HG03521 (cell line): ENCODE data around the gene SEMA7A.

Experiments used
- ATAC-seq: cut with Tn5 transposase; IDR thresholded peaks from one replicate; pipeline ENCODE4 v1.9.1; 2021; ENCODE audit warnings: mild to moderate bottlenecking, moderate library complexity; ENCODE audit not compliant: unreplicated experiment

SEMA7A gene

DNA sequence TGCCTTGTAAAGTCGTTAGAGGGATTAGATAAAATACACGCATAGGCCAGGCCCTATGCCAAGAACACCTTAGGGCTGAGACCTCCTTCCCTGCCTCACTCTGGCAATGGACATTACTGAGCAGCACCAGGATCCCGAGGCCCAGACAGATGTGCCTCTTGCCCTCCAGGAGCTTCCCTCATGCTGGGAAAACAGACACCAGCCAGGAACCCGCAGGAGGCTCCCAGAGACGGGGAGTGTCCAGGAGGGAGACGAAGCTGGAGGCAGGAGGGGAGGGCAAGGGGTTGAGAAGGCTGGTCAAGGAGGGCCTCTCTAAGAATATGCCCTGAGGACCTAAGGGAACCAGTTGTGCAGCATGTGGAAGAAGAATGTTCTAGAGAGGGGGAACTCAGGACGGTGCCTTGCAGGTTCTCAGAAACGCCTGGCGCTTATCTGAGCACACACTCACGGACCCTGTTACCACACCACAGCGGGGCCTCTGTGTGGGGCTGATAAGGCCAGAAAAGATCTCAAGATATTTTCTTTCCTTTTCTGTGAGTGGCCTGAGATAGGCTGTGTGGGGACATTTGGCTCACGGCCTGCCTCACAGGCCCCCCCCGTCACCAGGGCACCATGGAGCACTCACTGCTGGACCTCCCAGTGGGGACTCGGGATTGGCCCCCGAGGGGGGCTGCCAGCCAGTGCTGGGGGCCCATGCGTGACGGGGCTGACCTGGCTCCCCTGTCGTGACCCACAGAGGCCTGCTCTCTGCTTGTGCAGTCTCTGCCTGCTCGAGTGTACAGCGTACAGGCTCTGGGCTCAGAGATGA lies 44.3 kb downstream of the SEMA7A start:
- ATAC-seq: no peak

GRCh38 chr15:74388363-74388951 lies 45.3 kb downstream of the SEMA7A start:
- ATAC-seq: no peak

GRCh38 chr15:74387621-74388362 lies 46.0 kb downstream of the SEMA7A start:
- ATAC-seq: no peak

- ATAC-seq: no peak
Measured at GRCh38 chr15:74387141-74387541, 46.6 kb downstream of the SEMA7A start.

- ATAC-seq: no peak
Measured at GRCh38 chr15:74386496-74387140, 47.1 kb downstream of the SEMA7A start.

DNA sequence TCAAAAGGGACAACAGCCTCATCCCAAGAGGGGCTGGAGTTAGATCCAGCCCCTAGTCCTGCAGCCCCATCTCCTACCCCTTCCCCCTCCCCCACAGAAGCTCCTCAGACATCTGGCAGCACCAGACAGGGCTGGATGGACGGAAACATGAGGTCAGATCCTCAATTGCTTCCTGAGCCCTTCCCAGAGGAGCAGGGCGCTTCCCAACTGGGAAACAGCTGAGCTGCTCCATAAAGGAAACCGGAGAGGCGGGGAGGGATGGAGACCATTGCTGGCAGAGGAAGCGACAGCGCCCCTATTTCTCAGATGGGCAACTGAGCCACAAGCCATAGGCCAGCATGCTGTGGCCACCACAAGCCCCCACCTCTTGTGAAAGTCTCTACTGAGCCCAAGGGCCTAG lies 48.0 kb downstream of the SEMA7A start:
- no peak for ATAC-seq

GRCh38 chr15:74384881-74385643 lies 48.7 kb downstream of the SEMA7A start:
- peak; percentile 58 for ATAC-seq

DNA sequence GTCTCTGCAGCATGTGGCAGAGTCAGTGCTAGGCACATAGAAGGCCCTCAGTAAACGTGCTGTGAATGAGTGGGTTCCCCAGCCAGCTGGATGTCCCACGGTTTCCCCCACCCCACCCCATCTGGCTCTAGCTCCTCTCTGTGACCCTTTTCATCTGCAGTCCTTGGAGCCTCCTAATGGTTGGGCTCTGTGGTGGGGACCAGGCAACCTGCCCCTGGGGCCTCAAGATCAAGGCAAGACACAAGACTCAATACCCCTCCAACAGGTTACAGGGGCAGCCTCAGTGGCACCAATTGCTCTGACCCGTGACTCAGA lies 49.2 kb downstream of the SEMA7A start:
- no peak for ATAC-seq

- no peak for ATAC-seq
Measured at GRCh38 chr15:74383695-74384565, 49.8 kb downstream of the SEMA7A start.

DNA sequence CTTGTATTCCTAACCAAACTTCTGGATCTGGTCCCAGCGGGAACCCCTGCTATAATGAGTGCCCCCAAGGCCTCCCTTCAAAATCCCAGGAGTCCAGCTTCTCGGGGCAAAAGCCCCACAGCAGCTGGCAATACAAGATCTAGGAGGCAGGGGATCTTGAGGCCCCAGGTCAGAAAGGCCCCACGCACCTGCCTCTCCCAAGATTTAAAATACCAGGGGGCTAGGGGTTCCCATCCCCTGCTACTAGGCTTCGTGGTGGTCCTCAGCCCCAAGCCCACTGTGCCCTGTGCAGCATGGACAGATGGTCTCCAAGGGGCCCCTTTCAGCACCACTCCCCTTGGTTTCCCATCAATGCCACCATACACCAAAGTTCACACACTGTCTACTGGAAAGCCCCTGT lies 50.5 kb downstream of the SEMA7A start:
- ATAC-seq: no peak

- no peak for ATAC-seq
Measured at GRCh38 chr15:74382004-74382816, 51.5 kb downstream of the SEMA7A start.

GRCh38 chr15:74381481-74381880 lies 52.3 kb downstream of the SEMA7A start:
- no peak for ATAC-seq

- ATAC-seq: no peak
Measured at GRCh38 chr15:74381190-74381453, 52.6 kb downstream of the SEMA7A start.

DNA sequence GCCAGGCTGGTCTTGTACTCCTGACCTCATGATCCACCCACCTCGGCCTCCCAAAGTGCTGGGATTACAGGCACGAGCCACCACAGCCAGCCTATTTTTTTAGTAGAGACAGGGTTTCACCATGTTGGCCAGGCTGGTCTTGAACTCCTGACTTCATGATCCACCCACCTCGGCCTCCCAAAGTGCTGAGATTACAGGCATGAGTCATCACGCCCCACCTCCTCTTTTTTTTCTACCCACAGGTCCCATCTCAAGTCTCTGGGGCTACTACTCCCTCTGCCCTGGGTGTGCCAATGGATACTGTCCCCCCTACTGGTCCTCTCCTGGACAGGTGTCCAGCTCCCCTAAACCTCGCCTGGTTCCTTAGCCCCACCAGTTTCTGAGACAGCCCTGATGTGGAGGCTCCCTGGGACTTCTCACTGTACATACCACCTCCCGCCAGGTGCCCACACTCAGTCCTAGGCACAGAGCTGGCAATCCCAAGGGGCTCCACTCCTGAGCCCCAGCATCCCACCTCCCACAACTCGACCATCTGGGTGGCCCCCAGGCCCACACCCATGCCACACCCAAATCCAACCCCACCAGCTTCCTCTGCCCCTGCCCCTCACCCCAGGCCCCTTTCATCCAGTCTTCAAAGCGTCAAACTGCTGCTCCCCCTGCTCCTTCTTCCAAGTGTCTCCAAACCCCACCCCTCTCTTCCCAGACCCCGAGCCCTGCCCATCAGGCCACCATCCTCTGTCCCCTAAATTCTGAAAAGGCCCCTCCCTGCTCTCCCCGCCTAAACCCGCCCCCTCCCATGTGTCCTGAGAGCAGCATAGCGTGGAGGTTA lies 53.2 kb downstream of the SEMA7A start:
- ATAC-seq: no peak

- ATAC-seq: no peak
Measured at GRCh38 chr15:74378848-74379247, 54.9 kb downstream of the SEMA7A start.

- ATAC-seq: no peak
Measured at GRCh38 chr15:74377831-74378766, 55.7 kb downstream of the SEMA7A start.

DNA sequence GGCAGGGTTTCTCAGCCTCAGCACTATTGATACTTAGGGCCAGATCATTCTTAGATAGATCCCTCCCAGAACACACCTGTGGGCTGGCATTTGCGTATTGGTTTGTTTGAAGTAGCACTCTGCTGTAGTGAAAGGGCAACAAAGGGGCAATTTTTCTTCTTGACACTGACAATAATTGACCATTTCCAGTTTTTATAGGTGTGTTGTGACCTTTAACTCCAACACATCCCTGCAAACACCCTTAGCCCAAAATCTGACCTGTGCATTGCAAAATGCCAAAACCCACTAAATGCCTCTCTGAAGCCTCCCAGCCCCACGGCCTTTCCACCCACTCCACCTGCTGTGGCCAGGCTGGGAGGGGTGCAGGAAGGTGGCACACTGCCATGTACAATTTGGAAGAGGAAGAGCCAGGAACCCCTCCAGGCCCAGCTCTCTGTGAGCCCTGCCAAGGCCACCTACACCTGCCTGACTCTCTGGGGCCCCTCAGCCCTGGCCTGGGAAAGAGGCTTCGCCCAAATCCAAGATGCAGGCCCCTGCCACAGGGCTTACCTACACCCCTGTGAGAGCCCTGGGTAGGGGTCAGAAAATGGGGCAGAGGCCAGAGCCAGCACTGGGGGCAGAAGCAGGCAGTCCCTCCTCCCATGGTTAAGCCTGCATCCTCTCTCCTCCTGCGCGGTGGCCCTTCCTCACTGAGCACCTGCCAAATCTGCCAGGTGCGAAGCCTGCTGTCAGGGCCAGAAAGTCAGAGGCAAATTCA lies 56.8 kb downstream of the SEMA7A start:
- ATAC-seq: no peak
